Thoracic aorta (tissue), 2 donors: ENCODE data around the gene ARF6. TPM values are rescaled to one million over a fixed set of nuclear protein-coding genes. Genes with fewer than 3 reads are reported as not detected.

Experiments used
- ATAC-seq: fragments of 150-250 bp; one replicate; pipeline ENCODE4 v1.8.0; 2017; ENCODE audit warnings: low read depth; ENCODE audit not compliant: insufficient number of reproducible peaks, low FRiP score
- DNase-seq: peaks from one replicate; pipeline ENCODE4 v3.0.0-alpha.2; 2020; ENCODE audit warnings: low spot score
- H3K27ac ChIP-seq, 2 donors: fragments of 200-600 bp; sonication (generic); 1 replicate in 1 of 2; 2 replicates in 1 of 2; pipeline ENCODE4 v1.5.1; 2016; ENCODE audit warnings: mild to moderate bottlenecking in 2 of 2, moderate library complexity in 2 of 2
- H3K27me3 ChIP-seq: fragments of 200-600 bp; sonication (generic); replicated peaks from 2 replicates; pipeline ENCODE4 v1.6.0; 2016; ENCODE audit warnings: mild to moderate bottlenecking; ENCODE audit not compliant: insufficient read depth
- H3K36me3 ChIP-seq: fragments of 200-600 bp; sonication (generic); one replicate; pipeline ENCODE4 v1.5.1; 2016
- H3K4me1 ChIP-seq, 2 donors: fragments of 200-600 bp; sonication (generic); 1 replicate in 1 of 2; 2 replicates in 1 of 2; pipeline versions ENCODE4 v1.5.1 to v1.6.0; 2016; ENCODE audit warnings: low read depth in 2 of 2, mild to moderate bottlenecking in 1 of 2; ENCODE audit not compliant: control insufficient read depth in 1 of 2
- H3K4me3 ChIP-seq: fragments of 200-600 bp; sonication (generic); 2 replicates; pipeline ENCODE4 v1.5.1; 2016; ENCODE audit warnings: mild to moderate bottlenecking
- H3K9me3 ChIP-seq: fragments of 200-600 bp; sonication (generic); 2 replicates; pipeline ENCODE4 v1.5.1; 2016
- CTCF ChIP-seq: fragments of 200-600 bp; sonication (generic); IDR thresholded peaks from one replicate; pipeline ENCODE4 v1.5.1; 2019; ENCODE audit warnings: antibody characterized with exemption
- total RNA-seq, 2 donors: library from RNA; depleted of rRNA; stranded (reverse); fragments of >200 nt; gene quantifications; one replicate each; pipeline versions ENCODE4 v1.1.0 to v1.2.3, GENCODE V29; 2016

ARF6 gene
- total RNA-seq, 2 donors from 2014 or later, result 33.7 to 67.2 TPM

GRCh38 chr14:49862089-49862673, 30.7 kb upstream of the ARF6 start:
- peak overlapping the region; percentile 78 for H3K4me3 ChIP-seq
- peak overlapping the region; percentile 97 to 99 for H3K27ac ChIP-seq
- DNase-seq (peak; percentile 62), ATAC-seq (peak; percentile 22)
- TF ChIP-seq CTCF, result peak; percentile 100
- H3K36me3 ChIP-seq, result no peaks in the 10 kb centered on the region
- H3K9me3 ChIP-seq, result no peaks in the 10 kb centered on the region
- H3K27me3 ChIP-seq, result no peaks in the 10 kb centered on the region
- H3K4me1 ChIP-seq, result peaks cover 14 to 30% of the 10 kb centered on the region in 2 donors

- no peaks in the 10 kb centered on the region for H3K36me3 ChIP-seq
- DNase-seq (no peak), ATAC-seq (no peak)
These were observed 29.2 kb upstream of the ARF6 start for GRCh38 chr14:49863487-49864281.

GRCh38 chr14:49865431-49865859, 27.4 kb upstream of the ARF6 start:
- TF ChIP-seq CTCF, result peak; percentile 80

More at GRCh38 chr14:49863487-49864281, 29.2 kb upstream of the ARF6 start:
- Histone ChIP-seq H3K27ac (peak overlapping the region; percentile 97 to 99), H3K4me3 (peak overlapping the region; percentile 78), H3K27me3 (no peaks in the 10 kb centered on the region), H3K9me3 (no peaks in the 10 kb centered on the region), H3K4me1 (peaks cover 15 to 35% of the 10 kb centered on the region in 2 donors)
- TF ChIP-seq CTCF, result no peak

GRCh38 chr14:49867831-49868719, 24.8 kb upstream of the ARF6 start:
- H3K4me3 ChIP-seq, result peak overlapping the region; percentile 98
- no peak for TF ChIP-seq CTCF
- DNase-seq (peak; percentile 81), ATAC-seq (peak; percentile 79)
- H3K9me3 ChIP-seq, result no peaks in the 10 kb centered on the region
- H3K27me3 ChIP-seq, result no peaks in the 10 kb centered on the region
- peak overlapping the region; percentile 95 to 97 for H3K27ac ChIP-seq
- H3K4me1 ChIP-seq, result peaks cover 11 to 26% of the 10 kb centered on the region in 2 donors
- H3K36me3 ChIP-seq, result no peaks in the 10 kb centered on the region

More at GRCh38 chr14:49865431-49865859, 27.4 kb upstream of the ARF6 start:
- DNase-seq, result peak; percentile 32
- H3K27me3 ChIP-seq, result no peaks in the 10 kb centered on the region
- peaks cover 18 to 33% of the 10 kb centered on the region in 2 donors for H3K4me1 ChIP-seq
- H3K4me3 ChIP-seq, result no peak overlapping the region
- no peak for ATAC-seq
- H3K36me3 ChIP-seq, result no peaks in the 10 kb centered on the region
- peak overlapping the region in 1 of 2 donors; percentile 99 for H3K27ac ChIP-seq
- H3K9me3 ChIP-seq, result no peaks in the 10 kb centered on the region
